ENCODE data around the gene SENP6. TPM values are rescaled to one million over a fixed set of nuclear protein-coding genes. Genes with fewer than 3 reads are reported as not detected.

Gene SENP6
- total and polyA plus RNA-seq, 9 of the 15 experiments (the other 6 are each of a cell fraction or from before 2014, with no cell fraction given), result 11.1 to 79.4 (median 46.8) TPM

GRCh38 chr6:75609639-75610590 is 8.2 kb downstream of the SENP6 start:
- DNase-seq (ENCODE audit: extremely low read depth in 1 of 4, low spot score in 3 of 4) (no peak), ATAC-seq (no peak), FAIRE-seq (no peak)
- no peaks in the 10 kb centered on the region for H3K9me3 ChIP-seq (replicated peaks; ENCODE audit: control insufficient read depth, insufficient read depth, low read depth, low read length)
- TF ChIP-seq SRF (CRISPR knock-in tag; IDR thresholded peaks at IDR 0.05) (no peak), MYBL2 (IDR thresholded peaks at IDR 0.05; ENCODE audit: low read depth) (no peak), MYBL2 (CRISPR knock-in tag; IDR thresholded peaks at IDR 0.05; ENCODE audit: borderline replicate concordance) (no peak), BRF2 (IDR thresholded peaks at IDR 0.05; ENCODE audit: borderline replicate concordance, insufficient read depth, insufficient read length) (no peak), CEBPG (CRISPR knock-in tag; IDR thresholded peaks at IDR 0.05) (no peak), CEBPG (tag; conservative IDR thresholded peaks at IDR 0.05 in 1 of 2, IDR thresholded peaks at IDR 0.05 in 1 of 2) (peak; percentile 53 to 78), ATF3 (IDR thresholded peaks at IDR 0.05) (peak; percentile 82), ATF3 (CRISPR knock-in tag; conservative IDR thresholded peaks at IDR 0.05) (no peak), FOSL1 (tag; conservative IDR thresholded peaks at IDR 0.05) (peak; percentile 46), FIP1L1 (IDR thresholded peaks at IDR 0.05; ENCODE audit: low read depth, low read length, poor library complexity, severe bottlenecking) (no peak), U2AF2 (optimal IDR thresholded peaks at IDR 0.05; ENCODE audit: low read depth, low read length) (no peak)
- in situ Hi-C loops (cut with MboI) (no loop called here), intact Hi-C loops (cut with micrococcal nuclease) (loop anchor here (10.0 kb wide), 1 partner anchor 325 kb away; the partner anchor contains the start of gene TMEM30A)
- peaks cover 12% of the 10 kb centered on the region; the same call in 1 of the 2 replicates for H4K20me1 ChIP-seq (replicated peaks; ENCODE audit: control insufficient read depth, insufficient read depth, low read length)
- no TSS peak for BruUV-seq (replicated peaks)
- H3K9ac ChIP-seq (ENCODE audit: insufficient read depth in 1 of 2, low read depth in 2 of 2, low read length in 2 of 2), result no peak overlapping the region
- ChIA-PET CTCF (ENCODE audit: low intra/inter-chr PET ratio) (no interaction called here), POLR2A (interaction anchor here (0.6 to 4.6 kb wide), 5 partner anchors 8 to 309 kb away, joined by 3 to 31 read pairs (median 5); partner anchors contain the start of gene SENP6)
- peaks cover 13% of the 10 kb centered on the region for H3K36me3 ChIP-seq (ENCODE audit: control insufficient read depth, insufficient read depth, low read length)
- H3K4me3 ChIP-seq, result no peak overlapping the region
- WGBS (ENCODE audit: insufficient coverage, low coverage, missing lambda C conversion rate), result 70% methylated on average over 6 of the region's 6 CpGs
- no peaks in the 10 kb centered on the region for H3K9me1 ChIP-seq (ENCODE audit: control insufficient read depth, insufficient read depth, low read length)
- H3K79me2 ChIP-seq (ENCODE audit: control insufficient read depth, insufficient read depth, low read length), result peaks cover 100% of the 10 kb centered on the region
- H3K27me3 ChIP-seq (ENCODE audit: control insufficient read depth in 2 of 2, insufficient read depth in 2 of 2, low read length in 2 of 2), result no peaks in the 10 kb centered on the region
- H3K4me1 ChIP-seq (replicated peaks in 1 of 2; ENCODE audit: control insufficient read depth in 2 of 2, insufficient read depth in 2 of 2, low read length in 2 of 2), result peaks cover 13 to 54% of the 10 kb centered on the region in 2 experiments
- H3K4me2 ChIP-seq (ENCODE audit: insufficient read depth, low read length), result no peak overlapping the region
- no peak overlapping the region for H3K27ac ChIP-seq (ENCODE audit: extremely low read depth, low read depth, low read length)
- no peak overlapping the region for H2AFZ ChIP-seq (ENCODE audit: low read depth, low read length)

All from K562 (cell line).